Small intestine (tissue), 16 donors: Measurements from ENCODE around the gene HTN1. TPM values are rescaled to one million over a fixed set of nuclear protein-coding genes. Genes with fewer than 3 reads are reported as not detected.
"Not testable (repeated sequence)": the region's sequence is repeated elsewhere in the genome, so short reads cannot be mapped to it uniquely, and the experiment has no call there.

Source experiments
- DNase-seq, 2 donors: peaks; one replicate each; pipeline versions ENCODE4 v3.0.0 to v3.0.0-alpha.2; 2013
- FAIRE-seq: peaks from 2 replicates; lab custom pipeline; 2012; peaks lifted over from hg19 to GRCh38; lab: Jason Lieb, UNC
- H3K27ac ChIP-seq, 3 donors: one replicate each; pipeline ENCODE4 v1.5.1; 2013; ENCODE audit warnings: low read length in 2 of 3, mild to moderate bottlenecking in 2 of 3, control low read depth in 1 of 3, inconsistent platforms in 1 of 3, low read depth in 1 of 3, moderate library complexity in 1 of 3
- H3K27me3 ChIP-seq, 3 donors: one replicate each; pipeline ENCODE4 v1.6.1; 2013; ENCODE audit warnings: low read length in 3 of 3, inconsistent platforms in 1 of 3; ENCODE audit not compliant: control insufficient read depth in 3 of 3, insufficient read depth in 3 of 3
- H3K36me3 ChIP-seq, 3 donors: one replicate each; pipeline ENCODE4 v1.6.1; 2013; ENCODE audit warnings: low read length in 3 of 3, inconsistent platforms in 1 of 3, low read depth in 1 of 3, mild to moderate bottlenecking in 1 of 3, moderate library complexity in 1 of 3; ENCODE audit not compliant: control insufficient read depth in 3 of 3, insufficient read depth in 2 of 3
- H3K4me1 ChIP-seq, 3 donors: one replicate each; pipeline ENCODE4 v1.6.1; 2013; ENCODE audit warnings: low read length in 2 of 3, inconsistent platforms in 1 of 3, low read depth in 1 of 3, mild to moderate bottlenecking in 1 of 3, moderate library complexity in 1 of 3; ENCODE audit not compliant: control insufficient read depth in 3 of 3, insufficient read depth in 2 of 3
- H3K4me3 ChIP-seq, 3 donors: one replicate each; pipeline ENCODE4 v1.5.1; 2013; ENCODE audit warnings: low read length in 3 of 3, control low read depth in 1 of 3, inconsistent platforms in 1 of 3, low read depth in 1 of 3, mild to moderate bottlenecking in 1 of 3, moderate library complexity in 1 of 3
- H3K9me3 ChIP-seq, 2 donors: one replicate each; pipeline ENCODE4 v1.6.1; 2013; ENCODE audit warnings: low read depth in 1 of 2, low read length in 1 of 2; ENCODE audit not compliant: control insufficient read depth in 2 of 2, insufficient read depth in 1 of 2
- WGBS, 3 donors: extraction: QIAGEN DNeasy Blood & Tissue Kit; methylation state at CpG; one replicate each; pipeline ENCODE4 v1.1.7; 2013; 5-methylcytosine and 5-hydroxymethylcytosine counted together
- long read RNA-seq, 10 donors: transcript quantifications; one replicate each; lab custom pipeline, GENCODE V29; 2026
- polyA plus RNA-seq, 4 donors: library from polyadenylated mRNA; stranded (reverse) in 3 of 4; unstranded in 1 of 4; fragments of 200-250 nt in 3 of 4; fragments of 120-200 nt in 1 of 4; gene quantifications; one replicate each; pipeline versions ENCODE4 v1.2.1 to v1.2.3, GENCODE V29; 2013
- donor health status: healthy with polysubstance abuse.
- donor health status: control.
- donor health status: control.
- donor health status: Bipolar disorder and iron deficiency.
- donor health status: healthy.

Gene HTN1
- polyA plus RNA-seq, result not detected
- long read RNA-seq, donor 1, result 0 reads
- long read RNA-seq, donor 2, result 0 reads
- long read RNA-seq, donor 3, result 0 reads
- long read RNA-seq, donor 4, result 0 reads
- long read RNA-seq, donor 5, result 0 reads
- long read RNA-seq, donor 6, result 0 reads
- long read RNA-seq, donor 7, result 0 reads
- long read RNA-seq, donor 8, result 0 reads
- long read RNA-seq, donor 9, result 0 reads
- long read RNA-seq, donor 10, result 0 reads

- not testable (repeated sequence) for DNase-seq, H3K9me3 ChIP-seq, FAIRE-seq, H3K4me3 ChIP-seq, H3K36me3 ChIP-seq, H3K27ac ChIP-seq, H3K27me3 ChIP-seq, H3K4me1 ChIP-seq
- WGBS, 3 donors, result 78 to 86% (median 84%) methylated on average over 4 to 6 of the region's 6 CpGs
Observed at GRCh38 chr4:70050138-70050537, at the start of gene HTN1. TSS of gene HTN1 (plus strand) at chr4:70050438. CDS start at chr4:70053077, 2,639 bp downstream.

- no peaks in the 10 kb centered on the region for H3K9me3 ChIP-seq
- no peak overlapping the region for H3K27ac ChIP-seq
- WGBS, 3 donors, result 77 to 82% (median 80%) methylated on average over 1 of the region's 1 CpG
- FAIRE-seq (no peak), DNase-seq (no peak)
- H3K4me1 ChIP-seq, result no peaks in the 10 kb centered on the region
- H3K27me3 ChIP-seq, result no peaks in the 10 kb centered on the region
- H3K36me3 ChIP-seq, result no peaks in the 10 kb centered on the region
- H3K4me3 ChIP-seq, result no peak overlapping the region
Observed at GRCh38 chr4:70000711-70001110, 49.5 kb upstream of the HTN1 start.

GRCh38 chr4:70002507-70002906 lies 47.7 kb upstream of the HTN1 start:
- no peak for DNase-seq
- Histone ChIP-seq H3K9me3 (no peaks in the 10 kb centered on the region), H3K4me1 (no peaks in the 10 kb centered on the region), H3K27me3 (no peaks in the 10 kb centered on the region), H3K27ac (no peak overlapping the region), H3K4me3 (no peak overlapping the region), H3K36me3 (no peaks in the 10 kb centered on the region)
- FAIRE-seq, result no peak

DNA sequence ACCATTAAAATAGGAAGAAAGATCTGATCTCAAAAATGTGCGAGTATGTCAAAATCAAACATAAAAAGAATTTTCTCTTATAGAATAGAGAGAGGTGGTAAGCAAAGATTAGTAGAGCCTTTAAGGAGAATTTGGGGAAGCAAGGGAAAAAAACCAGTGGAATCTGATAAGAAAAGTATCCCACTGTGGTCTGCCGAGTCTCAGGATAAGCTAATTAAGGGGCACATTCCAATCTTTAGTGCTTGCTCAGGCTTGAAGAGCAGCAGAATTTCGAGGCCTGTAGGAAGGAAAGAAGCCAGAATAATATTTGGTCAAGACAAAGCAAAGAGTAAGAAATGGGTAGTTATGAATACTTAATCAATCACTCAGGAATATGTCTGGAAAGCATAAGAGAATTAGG lies 41.5 kb upstream of the HTN1 start:
- 57 to 74% (median 65%) methylated on average over 3 of the region's 3 CpGs for WGBS, 3 donors
- no peak overlapping the region for H3K27ac ChIP-seq
- H3K4me1 ChIP-seq, result no peaks in the 10 kb centered on the region
- DNase-seq (no peak), FAIRE-seq (no peak)
- no peak overlapping the region for H3K4me3 ChIP-seq
- H3K9me3 ChIP-seq, result no peaks in the 10 kb centered on the region
- H3K36me3 ChIP-seq, result no peaks in the 10 kb centered on the region
- H3K27me3 ChIP-seq, result no peaks in the 10 kb centered on the region

GRCh38 chr4:70019006-70019405 lies 31.2 kb upstream of the HTN1 start:
- 71 to 89% (median 82%) methylated on average over 5 to 10 of the region's 10 CpGs for WGBS, 3 donors

GRCh38 chr4:70023218-70023617 lies 27.0 kb upstream of the HTN1 start:
- Histone ChIP-seq H3K36me3 (no peaks in the 10 kb centered on the region), H3K27ac (no peak overlapping the region), H3K9me3 (no peaks in the 10 kb centered on the region), H3K27me3 (no peaks in the 10 kb centered on the region), H3K4me1 (no peaks in the 10 kb centered on the region), H3K4me3 (no peak overlapping the region)
- FAIRE-seq (no peak), DNase-seq (no peak)
- WGBS, 3 donors, result 78 to 85% (median 81%) methylated on average over 2 of the region's 2 CpGs

More at GRCh38 chr4:70019006-70019405, 31.2 kb upstream of the HTN1 start:
- not testable (repeated sequence) for H3K4me3 ChIP-seq, H3K4me1 ChIP-seq, FAIRE-seq, DNase-seq, H3K27ac ChIP-seq, H3K27me3 ChIP-seq, H3K36me3 ChIP-seq, H3K9me3 ChIP-seq

- no peaks in the 10 kb centered on the region for H3K36me3 ChIP-seq
- 86 to 88% (median 87%) methylated on average over 5 of the region's 5 CpGs for WGBS, 3 donors
- H3K9me3 ChIP-seq, result no peaks in the 10 kb centered on the region
- H3K27ac ChIP-seq, result no peak overlapping the region
- DNase-seq, result no peak
- H3K4me1 ChIP-seq, result no peaks in the 10 kb centered on the region
- H3K4me3 ChIP-seq, result no peak overlapping the region
- H3K27me3 ChIP-seq, result no peaks in the 10 kb centered on the region
- no peak for FAIRE-seq
Observed at GRCh38 chr4:70027011-70027410, 23.2 kb upstream of the HTN1 start.

GRCh38 chr4:70028159-70028558 lies 22.1 kb upstream of the HTN1 start, which contains the start of gene HTN3:
TSS of gene HTN3 (plus strand) at chr4:70028459. CDS start at chr4:70030741, 2,282 bp downstream.
- not testable (repeated sequence) for H3K36me3 ChIP-seq, H3K4me3 ChIP-seq, H3K27ac ChIP-seq, H3K9me3 ChIP-seq, H3K4me1 ChIP-seq, FAIRE-seq, DNase-seq, H3K27me3 ChIP-seq
- 86 to 89% (median 87%) methylated on average over 6 of the region's 7 CpGs for WGBS, 3 donors

DNA sequence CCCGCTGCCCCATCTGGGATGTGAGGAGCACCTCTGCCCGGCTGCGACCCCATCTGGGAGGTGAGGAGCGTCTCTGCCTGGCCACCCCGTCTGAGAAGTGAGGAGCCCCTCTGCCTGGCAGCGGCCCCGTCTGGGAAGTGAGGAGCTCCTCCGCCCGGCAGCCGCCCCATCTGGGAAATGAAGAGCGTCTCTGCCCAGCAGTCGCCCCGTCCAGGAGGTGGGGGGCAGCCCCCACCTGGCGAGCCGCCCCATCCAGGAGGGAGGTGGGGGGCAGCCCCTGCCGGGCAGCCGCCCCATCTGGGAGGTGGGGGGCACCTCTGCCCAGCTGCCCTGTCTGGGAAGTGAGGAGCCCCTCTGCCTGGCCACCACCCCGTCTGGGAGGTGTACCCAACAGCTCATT lies 12.7 kb upstream of the HTN1 start:
- H3K27me3 ChIP-seq, H3K27ac ChIP-seq, DNase-seq, H3K4me3 ChIP-seq, H3K4me1 ChIP-seq, H3K36me3 ChIP-seq, FAIRE-seq: not testable (repeated sequence)
- peaks cover 0 to 10% of the 10 kb centered on the region in 2 donors for H3K9me3 ChIP-seq
- WGBS, 3 donors, result 87 to 92% (median 90%) methylated on average over 15 to 18 of the region's 18 CpGs
